HG02763 (cell line): ENCODE data around the gene ELMOD3.
"Not testable (repeated sequence)": the region's sequence is repeated elsewhere in the genome, so short reads cannot be mapped to it uniquely, and the experiment has no call there.

Experiments
- ATAC-seq: cut with Tn5 transposase; IDR thresholded peaks from one replicate; pipeline ENCODE4 v1.9.1; 2021; ENCODE audit warnings: mild to moderate bottlenecking, moderate library complexity; ENCODE audit not compliant: unreplicated experiment

Gene ELMOD3

DNA sequence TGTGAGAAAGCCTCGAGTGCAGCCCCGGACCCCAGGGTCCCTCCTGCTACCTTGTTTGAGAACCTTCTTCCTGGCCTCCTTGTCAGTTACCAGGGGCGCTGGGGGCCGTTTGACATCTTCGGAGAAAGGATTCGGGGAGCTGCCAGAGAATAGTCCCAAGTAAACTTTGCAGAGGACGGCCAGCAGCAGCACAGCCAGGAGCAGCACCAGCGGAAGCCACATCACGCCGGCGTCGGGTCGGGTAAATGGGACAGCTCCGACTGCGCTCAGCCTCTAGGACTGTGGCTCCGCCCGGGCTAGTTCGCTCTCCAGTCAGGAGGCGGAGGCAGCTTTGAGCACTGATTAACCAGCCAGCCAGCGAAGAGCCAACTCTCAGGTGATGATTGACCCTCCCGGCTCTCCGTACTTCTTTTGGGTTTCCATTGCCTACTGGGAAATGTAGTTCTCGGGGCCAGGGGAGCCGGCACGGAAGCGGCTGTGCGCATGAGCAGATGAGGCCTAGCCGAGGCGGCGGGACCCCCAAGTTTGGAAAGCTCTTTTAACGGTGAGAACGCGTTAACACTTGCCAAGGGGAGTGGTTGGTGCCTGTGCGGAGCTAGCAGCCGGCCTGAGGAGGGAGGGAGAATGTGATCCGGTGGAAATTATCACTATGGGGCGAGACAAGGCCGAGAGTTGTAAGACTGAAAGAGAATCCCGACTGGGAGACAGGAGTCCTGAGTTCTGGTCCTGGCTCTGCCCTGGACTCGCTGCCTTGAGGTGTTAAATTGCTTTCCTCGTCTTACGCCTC, at the start of gene ELMOD3, which contains the start of gene RETSAT:
Gene ELMOD3 (plus strand): TSS at position 484 of the 787 bp plus-strand sequence. CDS start 2,430 bp downstream, outside the sequence.
Gene RETSAT (minus strand): TSS at position 243 of the 787 bp plus-strand sequence. CDS start 21 bp downstream, at position 222.
- peak; percentile 96 for ATAC-seq

- no peak for ATAC-seq
These were observed 47.1 kb upstream of the ELMOD3 start for GRCh38 chr2:85307527-85307897.

DNA sequence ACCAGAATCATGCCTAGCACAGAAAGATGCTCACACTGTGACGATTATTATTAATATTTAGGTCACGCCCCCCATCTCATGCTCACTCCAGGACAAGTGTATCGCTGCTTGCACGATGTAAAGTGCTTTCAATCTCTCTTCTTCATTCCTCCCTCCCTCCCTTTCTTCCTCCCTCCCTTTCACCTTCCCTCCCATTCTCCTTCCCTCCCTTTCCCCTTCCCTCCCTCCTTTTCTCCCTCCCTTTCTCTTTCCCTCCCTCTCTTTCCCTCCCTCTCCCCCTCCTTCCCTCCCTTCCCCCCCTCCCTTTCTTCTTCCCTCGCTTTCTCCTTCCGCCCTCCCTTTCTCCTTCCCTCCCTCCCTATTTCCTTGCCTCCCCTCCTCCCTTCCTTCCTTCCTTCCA, 46.4 kb upstream of the ELMOD3 start:
- ATAC-seq = no peak

GRCh38 chr2:85308896-85309555, 45.5 kb upstream of the ELMOD3 start:
- ATAC-seq = no peak

GRCh38 chr2:85309699-85310321, 44.8 kb upstream of the ELMOD3 start:
- peak; percentile 14 for ATAC-seq

DNA sequence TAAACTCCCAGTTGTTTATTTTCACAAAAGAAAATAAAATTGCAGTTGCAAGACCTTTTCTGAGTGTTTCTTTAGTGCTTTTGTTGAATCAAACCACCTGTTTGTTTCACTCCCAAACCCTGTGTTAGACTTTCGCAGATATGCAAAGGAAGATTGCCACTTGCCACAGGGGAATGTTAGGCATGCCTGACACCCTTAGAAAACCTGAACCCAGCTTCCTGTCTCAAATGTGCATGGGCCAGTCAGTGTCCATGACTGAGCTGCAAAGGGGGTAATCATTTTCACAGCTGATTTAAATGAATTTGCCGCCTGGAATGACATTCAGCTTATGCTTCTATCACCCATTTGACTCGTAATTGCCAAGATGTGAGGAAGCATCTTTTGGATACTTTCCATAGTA, 44.2 kb upstream of the ELMOD3 start:
- ATAC-seq = peak; percentile 81

GRCh38 chr2:85312404-85312803, 42.2 kb upstream of the ELMOD3 start:
- no peak for ATAC-seq

DNA sequence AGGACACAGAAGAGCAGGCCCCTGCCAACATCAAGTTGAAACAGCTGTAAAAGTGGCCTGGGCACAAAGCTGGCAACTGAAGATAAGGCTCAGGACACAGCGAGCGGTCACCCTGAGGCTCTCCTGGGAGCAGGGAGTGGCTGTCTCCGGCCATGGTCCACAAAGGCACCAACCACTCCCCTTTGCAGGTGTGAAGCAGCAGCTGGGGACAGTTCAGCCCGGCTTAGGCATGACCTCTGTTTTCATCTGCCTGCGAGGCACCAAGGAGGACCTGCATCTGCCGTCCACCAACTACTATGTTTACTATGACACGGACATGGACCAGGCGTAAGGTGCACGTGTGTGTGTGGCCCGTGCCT, 39.7 kb upstream of the ELMOD3 start:
- no peak for ATAC-seq

DNA sequence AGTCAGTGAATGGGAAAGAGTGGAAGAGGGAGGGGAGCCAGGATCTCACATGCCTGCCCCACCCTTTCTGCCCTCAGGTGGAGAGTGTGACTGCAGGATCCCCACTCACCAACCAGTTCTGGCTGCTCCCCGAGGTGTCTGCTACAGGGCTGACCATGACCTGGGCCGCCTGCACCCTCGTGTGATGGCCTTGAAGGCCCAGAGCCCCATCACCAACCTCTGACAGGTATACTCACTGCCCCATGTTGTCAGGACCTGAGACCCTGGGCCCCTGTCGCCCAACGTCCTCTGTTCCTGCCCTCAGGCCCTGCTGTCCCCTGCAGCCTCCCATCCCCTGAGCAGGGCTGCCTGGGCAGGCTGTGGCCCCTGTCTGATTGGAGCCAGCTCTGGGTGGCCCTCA, 38.6 kb upstream of the ELMOD3 start:
- ATAC-seq = not testable (repeated sequence)

- ATAC-seq = peak; percentile 51
These were observed 36.1 kb upstream of the ELMOD3 start for GRCh38 chr2:85318222-85319074.

GRCh38 chr2:85319796-85320195, 34.8 kb upstream of the ELMOD3 start:
- no peak for ATAC-seq

- ATAC-seq = no peak
These were observed 31.1 kb upstream of the ELMOD3 start for GRCh38 chr2:85323351-85323987.

DNA sequence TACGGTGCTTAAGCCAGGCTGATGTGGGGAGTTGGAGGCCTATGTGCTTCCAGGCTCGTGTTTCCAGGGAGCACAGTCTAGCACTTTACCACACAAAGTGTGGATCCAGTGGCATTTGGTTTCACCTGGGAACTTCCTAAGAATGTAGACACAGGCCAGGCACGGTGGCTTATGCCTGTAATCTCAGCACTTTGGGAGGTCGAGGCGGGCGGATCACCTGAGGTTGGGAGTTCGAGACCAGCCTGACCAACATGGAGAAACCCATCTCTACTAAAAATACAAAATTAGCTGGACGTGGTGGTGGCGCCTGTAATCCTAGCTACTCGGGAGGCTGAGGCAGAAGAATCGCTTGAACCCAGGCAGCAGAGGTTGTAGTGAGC, 30.6 kb upstream of the ELMOD3 start:
- ATAC-seq = not testable (repeated sequence)

DNA sequence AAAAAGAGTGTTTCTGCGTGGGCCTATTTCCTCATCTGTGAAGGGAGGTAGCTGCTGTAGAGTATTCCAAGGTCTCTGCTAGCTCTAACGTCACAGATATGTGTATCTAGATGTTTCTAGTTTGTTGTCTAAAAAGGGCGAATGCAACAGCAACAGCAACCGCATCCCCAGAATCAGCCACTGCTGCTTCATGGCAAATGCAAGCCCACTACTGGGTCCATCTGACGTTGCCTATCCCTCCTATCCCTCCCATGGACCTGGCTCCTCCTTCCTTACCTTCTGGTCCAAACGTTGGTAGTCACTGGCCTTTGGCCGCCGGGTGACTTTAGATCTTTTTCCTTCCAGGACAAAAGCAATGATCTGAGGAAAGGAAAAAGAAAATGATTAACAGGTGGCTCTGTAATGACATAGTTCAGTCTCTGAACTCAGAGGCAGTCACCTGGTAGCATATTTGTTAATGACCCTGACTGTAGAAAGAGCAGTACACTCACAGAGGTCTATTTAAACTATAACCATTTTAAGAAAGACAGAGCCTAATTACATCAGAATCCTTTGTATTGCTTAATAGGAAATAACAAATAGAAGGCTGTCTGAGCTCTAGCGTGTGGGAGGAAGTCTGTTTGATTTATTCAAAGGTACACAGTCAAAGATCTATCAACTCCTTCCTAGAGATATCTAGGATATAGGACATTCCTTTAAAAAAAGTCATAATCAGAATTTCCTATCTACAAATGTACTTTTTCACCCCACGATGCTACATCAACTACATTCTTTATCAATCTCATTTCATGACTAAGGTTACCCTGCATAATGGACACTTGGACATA, 29.7 kb upstream of the ELMOD3 start:
- no peak for ATAC-seq

DNA sequence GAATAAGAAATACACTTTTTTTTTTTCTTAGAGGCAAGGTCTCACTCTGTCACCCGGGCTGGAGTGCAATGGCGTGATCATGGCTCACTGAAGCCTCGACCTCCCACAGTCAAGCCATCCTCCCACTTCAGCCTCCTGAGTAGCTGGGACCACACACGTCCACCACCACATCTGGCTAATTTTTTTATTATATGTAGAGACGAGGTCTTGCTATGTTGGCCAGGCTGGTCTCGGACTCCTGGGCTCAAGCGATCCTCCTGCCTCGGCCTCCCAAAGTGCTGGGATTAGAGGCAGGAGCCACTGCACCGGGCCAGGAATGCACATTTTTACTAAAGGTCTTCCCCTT, 29.1 kb upstream of the ELMOD3 start:
- no peak for ATAC-seq

GRCh38 chr2:85326406-85327159, 28.0 kb upstream of the ELMOD3 start:
- peak; percentile 27 for ATAC-seq

- peak; percentile 27 for ATAC-seq
These were observed 27.3 kb upstream of the ELMOD3 start for GRCh38 chr2:85327160-85327821.

DNA sequence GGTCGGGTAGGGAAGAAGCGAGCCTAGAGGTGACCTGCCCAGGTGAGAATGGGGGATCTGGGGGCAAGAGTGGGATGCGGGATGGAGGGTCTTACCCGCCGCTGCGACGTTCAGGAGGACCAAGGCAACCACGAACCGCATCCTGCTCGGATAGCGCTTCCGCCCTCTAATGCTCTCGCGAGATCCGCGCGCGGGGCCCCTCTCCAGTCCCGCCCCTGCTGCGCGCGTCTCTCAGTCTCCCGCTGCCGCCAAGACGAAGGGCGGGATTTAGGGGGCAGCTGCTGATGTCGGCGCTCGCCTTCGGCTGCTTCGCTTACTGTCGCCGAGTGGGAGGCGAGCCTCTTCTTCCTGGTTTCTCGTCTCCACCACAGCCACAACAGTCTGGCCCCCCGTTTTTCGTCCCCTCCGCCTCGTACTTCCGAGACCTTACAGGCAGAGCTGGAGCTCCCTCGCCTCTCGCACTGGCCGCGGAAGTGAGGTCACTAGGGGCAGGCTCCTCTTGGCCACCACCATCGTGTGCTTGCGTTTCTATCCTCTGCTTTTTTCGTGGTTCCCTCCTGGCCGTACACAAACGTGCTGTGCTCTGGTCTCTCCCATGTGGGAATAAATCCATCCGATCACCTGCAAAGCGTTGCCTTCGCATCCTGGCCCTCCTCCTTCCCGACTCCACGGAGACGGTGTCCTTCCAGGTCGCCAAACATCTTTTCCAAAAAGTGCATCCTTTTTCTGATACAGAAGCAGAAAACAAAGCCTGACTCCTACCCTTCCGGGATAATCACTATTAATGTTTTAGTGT, 26.5 kb upstream of the ELMOD3 start, which contains the start of gene TGOLN2:
Gene TGOLN2 (minus strand): TSS at position 168 of the 796 bp plus-strand sequence. CDS start 27 bp downstream, at position 141.
- peak; percentile 80 for ATAC-seq
